ENCODE results near the gene OR4S2.

The OR4S2 gene, protein sequence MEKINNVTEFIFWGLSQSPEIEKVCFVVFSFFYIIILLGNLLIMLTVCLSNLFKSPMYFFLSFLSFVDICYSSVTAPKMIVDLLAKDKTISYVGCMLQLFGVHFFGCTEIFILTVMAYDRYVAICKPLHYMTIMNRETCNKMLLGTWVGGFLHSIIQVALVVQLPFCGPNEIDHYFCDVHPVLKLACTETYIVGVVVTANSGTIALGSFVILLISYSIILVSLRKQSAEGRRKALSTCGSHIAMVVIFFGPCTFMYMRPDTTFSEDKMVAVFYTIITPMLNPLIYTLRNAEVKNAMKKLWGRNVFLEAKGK

DNA sequence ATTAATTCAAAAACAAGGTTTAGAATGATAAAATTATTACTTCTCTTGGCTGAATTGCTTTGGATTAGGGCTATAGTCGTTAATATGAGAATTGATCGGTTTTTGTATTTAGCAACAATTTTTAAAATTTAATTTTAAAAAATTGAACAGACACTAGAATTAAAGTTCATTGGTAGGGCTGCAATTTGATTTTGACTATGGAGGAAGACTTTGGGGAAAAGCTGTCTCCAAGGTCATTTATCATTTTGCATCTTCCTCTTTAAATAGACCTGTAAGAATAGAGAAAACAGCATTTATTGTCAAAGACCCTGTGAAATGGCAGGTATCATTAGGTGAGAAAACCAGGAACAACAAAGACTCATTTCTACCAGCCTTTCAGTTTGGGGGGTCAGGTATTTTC lies at the start of gene OR4S2:
Gene OR4S2 (plus strand): TSS at position 301 of the 400 bp plus-strand sequence. CDS start 2,577 bp downstream, outside the sequence.
- DNase-seq (ENCODE audit: low read depth) = no peak

DNA sequence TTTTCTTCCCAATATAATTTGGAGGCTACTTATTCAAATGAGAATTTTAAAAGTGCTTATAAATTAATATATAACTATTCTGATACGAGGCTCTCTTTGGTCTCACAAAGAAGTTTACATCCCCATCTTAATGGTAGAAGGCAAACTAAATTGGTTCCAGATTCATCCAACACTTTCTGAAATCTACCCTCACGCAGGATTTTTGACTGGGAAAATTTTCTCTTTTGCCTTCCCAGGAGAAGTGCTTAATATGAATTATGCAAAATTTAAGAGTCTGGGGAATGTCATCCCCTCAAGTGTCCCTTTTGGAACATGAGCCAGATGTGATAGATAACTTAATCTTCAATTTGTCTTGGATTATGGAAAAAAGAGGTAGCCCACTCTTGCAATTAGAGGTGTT lies 40.6 kb upstream of the OR4S2 start, which contains the start of gene OR4C11:
Gene OR4C11 (minus strand): TSS at position 101 of the 400 bp plus-strand sequence. CDS start 3,272 bp downstream, outside the sequence.
- DNase-seq (ENCODE audit: low read depth) = no peak

DNA sequence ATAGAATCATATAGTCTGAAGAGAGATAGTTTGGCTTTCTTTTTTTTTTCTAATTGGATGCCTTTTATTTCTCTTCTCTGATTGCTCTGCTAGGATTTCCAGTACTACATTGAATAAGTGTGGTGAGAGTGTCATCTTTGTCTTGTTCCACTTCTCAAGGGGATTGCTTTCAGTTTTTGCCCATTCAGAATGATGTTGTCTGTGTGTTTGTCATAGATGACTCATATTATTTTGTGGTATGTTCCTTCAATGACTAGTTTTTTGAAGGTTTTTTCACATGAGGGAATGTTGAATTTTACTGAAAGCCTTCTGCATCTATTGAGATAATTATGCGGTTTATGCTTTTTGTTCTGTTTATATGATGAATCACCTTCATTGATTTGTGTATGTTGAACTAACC lies 23.6 kb upstream of the OR4S2 start:
- DNase-seq (ENCODE audit: low read depth) = no peak

DNA sequence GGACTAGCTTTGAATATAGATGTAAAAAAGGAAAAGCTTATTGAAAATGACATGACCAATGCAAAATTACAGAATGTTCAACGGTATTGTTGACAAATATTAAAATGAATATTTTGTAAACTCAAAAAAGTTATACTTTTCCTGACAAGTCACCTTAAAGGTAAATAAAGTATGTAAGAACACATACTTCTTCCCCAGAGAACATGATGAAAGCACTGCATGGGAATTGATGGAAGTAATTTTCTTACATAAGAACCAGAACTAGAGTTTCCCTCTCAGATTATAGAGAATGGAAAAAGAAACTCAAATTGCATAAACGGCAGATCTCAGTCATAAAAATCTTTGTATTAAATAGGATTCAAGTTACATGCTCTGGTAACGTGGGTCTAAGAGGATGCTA lies 13.3 kb upstream of the OR4S2 start, which contains the start of gene OR4P4:
Gene OR4P4 (plus strand): TSS at position 301 of the 400 bp plus-strand sequence.
- DNase-seq (ENCODE audit: low read depth) = no peak

DNA sequence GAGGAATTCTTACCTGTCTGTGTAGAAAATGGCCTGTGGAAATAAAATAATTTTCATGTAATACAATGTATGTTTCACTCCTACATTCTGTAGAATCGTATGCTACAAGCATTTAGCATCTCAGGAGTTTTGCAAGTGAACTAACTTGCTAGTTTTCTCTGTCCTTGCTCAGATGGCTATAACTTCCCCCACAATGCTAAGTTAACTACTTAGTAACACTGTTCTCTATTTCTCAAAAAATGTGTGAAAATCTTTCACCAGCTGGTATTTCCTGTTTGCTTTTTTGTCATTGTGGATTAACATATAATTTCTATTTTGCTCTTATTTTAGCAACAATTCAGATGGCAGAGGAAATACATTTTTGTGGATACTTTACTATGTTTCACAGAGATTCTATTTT lies 4.4 kb downstream of the OR4S2 start:
- DNase-seq (ENCODE audit: low read depth) = no peak

DNA sequence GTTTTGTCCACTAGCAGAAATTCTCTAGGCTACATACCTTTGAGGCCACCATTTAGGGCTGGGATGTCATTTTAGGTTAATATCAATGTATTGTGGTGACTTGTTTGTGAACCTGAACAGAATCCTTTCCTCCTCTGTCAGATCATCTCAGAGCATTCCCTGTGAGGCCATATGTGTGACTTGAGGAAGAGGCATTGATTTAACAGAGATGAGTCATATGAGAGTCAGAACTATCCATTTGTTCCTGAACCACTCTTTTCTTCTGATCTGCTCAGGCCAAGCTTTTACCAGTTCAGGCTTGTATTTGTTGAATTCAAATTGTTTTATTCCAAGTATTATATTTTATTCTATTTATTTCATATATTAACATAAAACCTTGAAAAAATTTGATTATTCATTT lies 7.0 kb downstream of the OR4S2 start:
- DNase-seq (ENCODE audit: low read depth) = no peak

DNA sequence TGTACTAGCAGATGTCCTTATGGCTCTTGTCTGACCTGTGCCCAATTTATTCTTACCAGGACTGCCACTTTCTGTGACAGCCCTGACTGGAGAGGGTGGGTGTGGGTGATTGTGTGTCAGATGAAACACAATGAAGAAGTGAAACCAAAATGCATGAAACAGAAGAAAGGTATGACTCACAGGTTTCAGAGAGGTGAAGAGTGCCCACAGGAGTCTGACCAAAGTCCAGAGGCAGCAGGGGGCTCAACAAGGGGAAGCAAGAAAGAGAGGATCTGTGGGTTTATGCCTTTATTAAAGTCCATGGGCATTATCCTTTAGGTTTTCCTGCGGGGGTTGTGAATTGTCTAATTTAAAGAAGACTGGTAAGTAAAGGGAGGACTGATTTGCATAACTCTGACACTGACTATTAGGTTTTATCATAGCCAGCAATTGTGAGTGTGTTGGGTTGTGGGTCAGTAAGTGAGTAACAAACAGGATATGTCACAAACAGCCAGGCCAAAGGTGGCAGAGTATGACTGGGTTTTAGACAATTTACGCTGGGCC lies 10.0 kb downstream of the OR4S2 start:
- no peak for DNase-seq (ENCODE audit: low read depth)

DNA sequence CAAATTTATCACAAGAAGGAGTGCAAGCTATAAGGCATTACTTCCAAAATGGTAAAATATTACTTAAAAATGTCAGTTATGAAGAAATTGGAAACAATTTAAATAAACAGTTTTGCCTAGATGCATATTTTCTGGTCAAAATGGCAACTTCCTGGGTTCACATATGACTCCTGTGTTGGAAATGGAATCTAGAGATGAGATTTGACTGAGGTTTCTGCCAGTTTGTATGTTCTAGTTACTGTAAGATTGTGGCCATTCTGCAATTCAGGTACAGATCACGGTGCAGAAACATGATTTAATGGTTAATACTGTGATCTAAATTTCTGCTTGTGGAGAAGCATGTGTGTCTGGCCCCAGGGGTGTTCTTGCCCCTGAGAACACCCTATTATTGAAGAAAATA lies 10.5 kb downstream of the OR4S2 start:
- DNase-seq (ENCODE audit: low read depth) = no peak

DNA sequence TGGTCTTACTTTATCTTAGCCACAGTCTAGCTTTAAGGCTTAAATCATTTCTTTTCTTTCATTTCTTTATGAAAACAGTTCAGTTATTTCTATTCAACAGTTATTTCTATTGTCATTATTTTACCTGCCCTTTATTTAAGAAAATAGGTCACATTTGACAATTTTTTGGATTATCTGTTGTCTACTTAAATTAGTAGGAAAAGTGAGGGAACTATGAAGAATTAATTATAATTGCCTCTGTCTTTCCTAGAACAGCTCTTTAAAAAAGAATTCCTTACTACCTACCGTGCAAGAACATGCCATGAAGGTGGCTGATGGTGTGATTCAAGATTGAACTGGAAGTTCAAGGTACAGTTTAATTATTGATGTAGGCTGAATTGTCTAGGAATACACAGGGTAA lies 13.8 kb downstream of the OR4S2 start, which contains the start of gene OR4C6:
Gene OR4C6 (plus strand): TSS at position 301 of the 400 bp plus-strand sequence. CDS start 2,966 bp downstream, outside the sequence.
- no peak for DNase-seq (ENCODE audit: low read depth)

DNA sequence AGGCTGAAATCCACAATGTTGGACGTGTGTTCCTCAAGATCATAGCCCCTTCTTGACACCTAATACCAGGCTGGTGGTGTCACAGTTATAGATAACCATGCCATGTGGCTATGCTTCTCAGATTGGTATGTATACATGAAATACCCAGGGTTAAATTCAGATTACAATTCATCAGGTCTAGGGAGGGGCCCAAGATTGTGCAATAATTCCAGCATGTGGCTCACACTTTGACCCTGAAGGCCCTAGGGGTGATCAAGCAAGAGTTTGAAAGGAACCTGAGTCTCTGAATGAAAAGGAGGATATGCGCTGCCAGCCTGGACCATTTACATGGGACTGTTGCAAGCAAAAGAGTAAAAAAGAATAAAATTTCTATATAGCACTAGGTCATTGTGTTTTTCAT lies 21.2 kb downstream of the OR4S2 start:
- no peak for DNase-seq (ENCODE audit: low read depth)

DNA sequence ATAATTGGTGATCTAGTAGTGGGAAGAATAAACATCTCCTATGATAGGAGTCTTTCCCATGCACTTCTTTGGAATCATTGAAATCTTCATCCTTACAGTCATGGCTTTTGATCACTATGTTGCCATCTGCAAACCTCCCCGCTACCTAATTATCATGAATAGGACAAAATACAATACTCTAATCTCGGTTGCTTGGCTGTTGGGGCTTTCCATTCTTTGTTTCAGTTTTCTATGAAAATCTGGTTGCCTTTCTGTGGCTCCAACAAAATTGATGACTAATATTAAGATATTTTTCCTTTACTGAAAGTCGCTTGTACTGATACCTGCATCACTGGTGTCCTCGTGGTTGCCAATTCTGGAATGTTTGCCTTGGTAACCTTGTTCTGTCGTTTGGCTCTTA lies 25.7 kb downstream of the OR4S2 start:
- no peak for DNase-seq (ENCODE audit: low read depth)

DNA sequence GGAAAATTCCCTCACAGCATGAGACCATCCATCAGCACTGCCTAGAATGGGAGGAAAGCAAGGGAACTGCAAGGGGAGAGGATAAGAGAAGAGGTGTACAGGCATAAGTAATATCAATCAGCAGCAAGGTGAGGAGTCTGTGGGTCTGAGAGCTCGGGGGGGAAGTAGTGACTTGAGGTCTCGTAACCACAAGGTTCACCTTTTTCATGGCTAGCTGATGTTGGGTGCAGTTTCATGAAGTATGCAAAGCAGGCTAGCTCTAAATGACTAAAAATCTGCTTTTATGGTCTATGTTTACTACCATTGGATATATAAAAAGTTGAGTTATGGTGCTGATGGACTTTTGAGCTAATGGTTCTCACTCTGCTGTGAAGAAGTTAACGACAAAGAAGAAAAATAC lies 49.7 kb downstream of the OR4S2 start:
- DNase-seq (ENCODE audit: low read depth) = no peak

DNA sequence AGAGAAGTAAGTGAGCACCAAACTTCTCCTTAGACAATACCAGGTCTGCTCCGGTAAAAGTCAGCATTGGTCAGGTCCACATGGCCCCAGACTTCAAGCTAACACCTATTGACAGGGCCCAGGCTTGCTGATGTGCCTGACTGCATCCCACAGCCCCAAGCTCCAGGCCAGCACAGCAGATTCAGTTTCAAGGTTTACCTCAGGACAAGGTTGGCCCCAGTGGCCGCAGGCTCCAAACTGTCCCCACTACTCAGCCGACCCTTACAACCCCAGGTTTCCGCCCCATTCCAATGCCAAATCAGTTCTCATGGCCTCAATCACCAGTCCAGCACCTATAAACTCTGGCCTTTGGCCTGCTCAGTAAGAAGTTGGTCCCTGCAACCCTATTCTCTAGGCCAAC lies 53.3 kb downstream of the OR4S2 start:
- DNase-seq (ENCODE audit: low read depth) = no peak

All from stimulated activated CD8-positive, alpha-beta memory T cell treated with anti-CD3 and anti-CD28 coated beads, Interleukin-12 subunit alpha, Interleukin-12 subunit beta, amount 100 ng/mL, for 1 hour (primary cell).